Measurements from ENCODE around the gene DOCK1.

Gene DOCK1

DNA sequence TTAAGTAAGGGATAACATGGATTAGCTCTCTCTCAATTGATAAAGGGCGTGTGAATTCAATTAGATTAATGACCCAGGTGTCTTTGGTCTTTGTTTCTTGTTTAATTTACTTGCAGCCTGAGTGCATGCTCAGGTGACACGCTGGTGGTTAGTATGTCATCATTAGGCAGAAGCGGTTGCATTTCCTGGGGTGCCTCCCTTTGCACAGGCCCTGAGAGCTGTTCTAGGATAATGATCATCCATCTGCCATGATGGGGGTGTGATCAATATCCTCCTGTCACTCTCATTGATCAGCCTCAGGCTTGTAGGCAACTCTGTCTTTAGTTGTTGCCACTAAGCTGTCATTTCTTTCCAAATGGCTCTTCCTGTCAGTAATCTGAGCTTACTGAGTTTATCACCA is 544.3 kb downstream of the DOCK1 start:
- in situ Hi-C loops (cut with HindIII; ENCODE audit: low sequenced_read_pairs): no loop called here
- no peak for DNase-seq (ENCODE audit: low read depth, low spot score)
- no peak overlapping the region for H3K4me3 ChIP-seq (ENCODE audit: low read depth, low read length)
- TF ChIP-seq, protein P1, sequence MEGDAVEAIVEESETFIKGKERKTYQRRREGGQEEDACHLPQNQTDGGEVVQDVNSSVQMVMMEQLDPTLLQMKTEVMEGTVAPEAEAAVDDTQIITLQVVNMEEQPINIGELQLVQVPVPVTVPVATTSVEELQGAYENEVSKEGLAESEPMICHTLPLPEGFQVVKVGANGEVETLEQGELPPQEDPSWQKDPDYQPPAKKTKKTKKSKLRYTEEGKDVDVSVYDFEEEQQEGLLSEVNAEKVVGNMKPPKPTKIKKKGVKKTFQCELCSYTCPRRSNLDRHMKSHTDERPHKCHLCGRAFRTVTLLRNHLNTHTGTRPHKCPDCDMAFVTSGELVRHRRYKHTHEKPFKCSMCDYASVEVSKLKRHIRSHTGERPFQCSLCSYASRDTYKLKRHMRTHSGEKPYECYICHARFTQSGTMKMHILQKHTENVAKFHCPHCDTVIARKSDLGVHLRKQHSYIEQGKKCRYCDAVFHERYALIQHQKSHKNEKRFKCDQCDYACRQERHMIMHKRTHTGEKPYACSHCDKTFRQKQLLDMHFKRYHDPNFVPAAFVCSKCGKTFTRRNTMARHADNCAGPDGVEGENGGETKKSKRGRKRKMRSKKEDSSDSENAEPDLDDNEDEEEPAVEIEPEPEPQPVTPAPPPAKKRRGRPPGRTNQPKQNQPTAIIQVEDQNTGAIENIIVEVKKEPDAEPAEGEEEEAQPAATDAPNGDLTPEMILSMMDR (IDR thresholded peaks at IDR 0.05; ENCODE audit: low read depth, low read length): no peak

- H3K4me3 ChIP-seq (ENCODE audit: low read depth, low read length): no peak overlapping the region
- in situ Hi-C loops (cut with HindIII; ENCODE audit: low sequenced_read_pairs): no loop called here
- DNase-seq (ENCODE audit: low read depth, low spot score): no peak
- TF ChIP-seq, protein P1 (IDR thresholded peaks at IDR 0.05; ENCODE audit: low read depth, low read length): no peak
Measured at GRCh38 chr10:127450644-127451043, 545.4 kb downstream of the DOCK1 start.

DNA sequence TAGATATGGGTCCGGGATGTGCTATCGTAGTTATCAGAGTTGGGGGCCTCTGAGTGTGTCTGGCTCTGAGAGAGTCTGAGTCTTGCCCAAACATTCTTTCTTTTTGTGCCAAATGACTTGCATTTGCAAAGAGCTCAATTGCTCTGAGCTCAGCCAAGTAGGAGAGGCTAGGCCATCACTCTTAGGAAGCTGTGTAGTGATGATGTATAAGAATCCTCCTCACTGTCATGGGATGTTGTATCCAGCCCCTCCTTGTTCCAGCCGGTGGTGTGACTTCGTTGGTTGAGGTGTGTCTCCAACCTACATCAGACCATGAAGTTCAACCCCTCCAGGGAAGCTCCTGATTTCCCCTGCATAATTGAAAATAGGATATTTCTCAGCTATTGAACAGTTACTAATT is 546.4 kb downstream of the DOCK1 start:
- TF ChIP-seq, protein P1 (IDR thresholded peaks at IDR 0.05; ENCODE audit: low read depth, low read length): no peak
- no peak overlapping the region for H3K4me3 ChIP-seq (ENCODE audit: low read depth, low read length)
- no peak for DNase-seq (ENCODE audit: low read depth, low spot score)
- in situ Hi-C loops (cut with HindIII; ENCODE audit: low sequenced_read_pairs): no loop called here

DNA sequence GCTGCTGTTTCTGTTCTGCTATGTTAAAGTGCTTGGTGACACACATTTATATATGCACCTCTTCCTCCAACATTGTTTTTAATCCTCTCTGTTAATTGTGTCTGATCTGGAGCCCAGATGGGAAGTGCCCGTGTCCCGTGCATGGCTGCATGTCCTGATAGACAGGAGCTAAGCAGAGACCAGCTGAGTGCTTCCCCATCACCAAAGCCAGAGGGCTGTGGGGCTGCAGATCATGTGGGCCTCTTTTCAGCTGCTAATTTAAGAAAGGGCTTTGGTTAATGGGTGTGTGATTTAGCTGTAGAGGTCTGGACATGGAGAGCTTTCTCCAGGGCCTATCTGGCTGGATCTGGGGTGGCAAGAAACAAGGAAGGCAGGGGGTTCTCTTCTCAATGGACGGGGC is 547.3 kb downstream of the DOCK1 start:
- in situ Hi-C loops (cut with HindIII; ENCODE audit: low sequenced_read_pairs): no loop called here
- H3K4me3 ChIP-seq (ENCODE audit: low read depth, low read length): no peak overlapping the region
- DNase-seq (ENCODE audit: low read depth, low spot score): no peak
- TF ChIP-seq, protein P1 (IDR thresholded peaks at IDR 0.05; ENCODE audit: low read depth, low read length): no peak

DNA sequence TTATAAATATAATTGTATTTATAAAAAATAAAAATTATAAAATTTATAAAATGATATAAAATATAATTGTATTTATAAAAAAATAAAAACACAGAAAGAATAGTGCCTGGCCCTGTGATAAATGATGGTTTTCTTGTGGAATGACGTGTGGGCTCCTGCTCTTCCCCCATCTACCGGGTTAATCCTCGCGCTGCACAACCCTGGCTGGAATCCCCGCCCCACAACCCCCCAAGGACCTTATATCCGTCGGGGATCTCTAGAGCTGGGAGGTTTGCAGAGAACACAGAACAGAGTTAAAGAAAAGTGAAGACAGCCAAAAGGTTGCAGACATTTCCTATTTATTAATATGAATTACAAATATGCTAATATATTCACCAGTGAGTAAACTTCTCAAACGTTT is 548.5 kb downstream of the DOCK1 start:
- in situ Hi-C loops (cut with HindIII; ENCODE audit: low sequenced_read_pairs): no loop called here
- no peak for DNase-seq (ENCODE audit: low read depth, low spot score)
- TF ChIP-seq, protein P1 (IDR thresholded peaks at IDR 0.05; ENCODE audit: low read depth, low read length): no peak
- H3K4me3 ChIP-seq (ENCODE audit: low read depth, low read length): no peak overlapping the region

DNA sequence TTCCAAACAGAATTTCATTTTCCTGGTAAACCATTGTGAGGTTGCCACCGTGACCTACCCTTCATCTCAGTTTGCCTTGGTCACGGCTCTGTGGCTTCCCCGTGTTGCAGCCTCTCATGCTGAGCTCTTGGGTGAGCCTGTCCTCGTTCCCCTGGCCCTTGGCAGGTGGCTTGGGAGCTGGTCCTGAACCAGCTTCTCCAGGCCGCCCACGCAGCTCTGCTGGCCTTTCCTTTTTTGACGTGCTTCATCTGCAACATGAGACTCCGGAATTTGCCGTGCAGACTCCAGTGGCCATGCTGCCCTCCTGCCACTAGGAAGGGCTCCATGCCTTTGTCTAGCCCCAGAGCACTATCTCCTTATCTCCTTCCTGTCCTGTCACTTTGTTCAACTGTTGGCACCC is 550.9 kb downstream of the DOCK1 start:
- no peak for DNase-seq (ENCODE audit: low read depth, low spot score)

More for the DNA sequence above, 550.9 kb downstream of the DOCK1 start:
- TF ChIP-seq, protein P1 (IDR thresholded peaks at IDR 0.05; ENCODE audit: low read depth, low read length): no peak
- in situ Hi-C loops (cut with HindIII; ENCODE audit: low sequenced_read_pairs): no loop called here
- H3K4me3 ChIP-seq (ENCODE audit: low read depth, low read length): no peak overlapping the region
